GM12878 (cell line): Measurements from ENCODE around the gene LARGE1. TPM values are rescaled to one million over a fixed set of nuclear protein-coding genes. Genes with fewer than 3 reads are reported as not detected.

Experiments used
- ATAC-seq: fragments of 200-7000 bp; cut with Tn5 transposase; 3 replicates; pipeline ENCODE4 v1.9.1; 2020; ENCODE audit warnings: mild to moderate bottlenecking, moderate library complexity
- BruUV-seq: library from RNA; stranded (reverse); fragments of 400-500 nt; replicated peaks from 2 replicates; lab custom pipeline; 2021; lab: Mats Ljungman, UMichigan
- CTCF ChIA-PET: fragments of 300-600 bp; sonication (Branson Sonifier 250); formaldehyde crosslinking; extraction: SDS; loops from one replicate; lab custom pipeline; 2021; ENCODE audit warnings: inconsistent platforms; lab: Yijun Ruan, JAX
- POLR2A ChIA-PET: fragments of 350-600 bp; formaldehyde crosslinking; extraction: SDS; loops from one replicate; lab custom pipeline; 2021; ENCODE audit warnings: inconsistent platforms; lab: Charles Lee
- RAD21 ChIA-PET: fragments of 300-600 bp; sonication (Branson Sonifier 250); formaldehyde crosslinking; loops from one replicate; lab custom pipeline; 2023; ENCODE audit warnings: antibody characterized with exemption; ENCODE audit not compliant: unreplicated experiment; lab: Charles Lee
- SMC1A ChIA-PET: fragments of 300-600 bp; sonication (Branson Sonifier 250); formaldehyde crosslinking; loops from one replicate; lab custom pipeline; 2023; ENCODE audit not compliant: unreplicated experiment, uncharacterized antibody; lab: Charles Lee
- DNase-seq: peaks from one replicate; pipeline ENCODE4 v3.0.0-alpha.2; 2011; ENCODE audit warnings: low read depth, low spot score
- FAIRE-seq: peaks from 3 replicates; lab custom pipeline; 2011; peaks lifted over from hg19 to GRCh38; lab: Jason Lieb, UNC
- H2AFZ ChIP-seq: 2 replicates; pipeline ENCODE4 v1.6.0; 2011; ENCODE audit warnings: low read depth, low read length, control low read depth; ENCODE audit not compliant: control insufficient read depth
- H3K27ac ChIP-seq: 2 replicates; pipeline ENCODE4 v1.5.1; 2011; ENCODE audit warnings: control low read depth; ENCODE audit not compliant: control insufficient read depth, insufficient read depth
- H3K27me3 ChIP-seq, 2 experiments: replicated peaks in 1 of 2; 2 replicates each; pipeline versions ENCODE4 v1.6.0 to v1.6.1; 2011; ENCODE audit warnings: low read length in 1 of 2; ENCODE audit not compliant: control insufficient read depth in 2 of 2, insufficient read depth in 2 of 2
- H3K36me3 ChIP-seq, 2 experiments: 2 replicates each; pipeline ENCODE4 v1.5.1; 2011; ENCODE audit warnings: low read length in 1 of 2; ENCODE audit not compliant: control insufficient read depth in 2 of 2, insufficient read depth in 2 of 2
- H3K4me1 ChIP-seq: 2 replicates; pipeline ENCODE4 v1.6.1; 2011; ENCODE audit warnings: mild to moderate bottlenecking, low read length, moderate library complexity, mixed read lengths; ENCODE audit not compliant: control insufficient read depth, insufficient read depth
- H3K4me2 ChIP-seq: 2 replicates; pipeline ENCODE4 v1.6.0; 2011; ENCODE audit warnings: control low read depth; ENCODE audit not compliant: control insufficient read depth, insufficient read depth
- H3K4me3 ChIP-seq: fragments of 200-600 bp; sonication (generic); 2 replicates; pipeline ENCODE4 v1.5.1; 2016
- H3K79me2 ChIP-seq: 2 replicates; pipeline ENCODE4 v1.6.0; 2011; ENCODE audit warnings: low read length; ENCODE audit not compliant: control insufficient read depth, insufficient read depth
- H3K9ac ChIP-seq: 2 replicates; pipeline ENCODE4 v1.8.0; 2011; ENCODE audit warnings: low read length, control low read depth, mixed read lengths; ENCODE audit not compliant: control insufficient read depth, insufficient read depth
- H3K9me3 ChIP-seq: replicated peaks from 3 replicates; pipeline ENCODE4 v1.5.1; 2011; ENCODE audit warnings: mild to moderate bottlenecking, low read length; ENCODE audit not compliant: control insufficient read depth, insufficient read depth
- H4K20me1 ChIP-seq: 2 replicates; pipeline ENCODE4 v1.6.0; 2011; ENCODE audit not compliant: control insufficient read depth, insufficient read depth
- BMI1 ChIP-seq: fragments of 450-650 bp; IDR thresholded peaks from 2 replicates; pipeline ENCODE4 v1.6.1; 2016; ENCODE audit warnings: mild to moderate bottlenecking, moderate library complexity, borderline replicate concordance
- GABPA ChIP-seq: IDR thresholded peaks from 2 replicates; pipeline ENCODE4 v1.6.1; 2014; ENCODE audit warnings: antibody characterized with exemption, low read depth, mild to moderate bottlenecking, inconsistent platforms
- HCFC1 ChIP-seq: fragments of 150-350 bp; IDR thresholded peaks from 2 replicates; pipeline ENCODE4 v1.6.1; 2014; ENCODE audit warnings: low read length
- MEF2B ChIP-seq: fragments of 450-650 bp; IDR thresholded peaks from 2 replicates; pipeline ENCODE4 v1.6.1; 2018; ENCODE audit warnings: mild to moderate bottlenecking, moderate library complexity; ENCODE audit not compliant: partially characterized antibody, poor library complexity, severe bottlenecking
- MTA3 ChIP-seq: IDR thresholded peaks from 2 replicates; pipeline ENCODE4 v1.6.1; 2012; ENCODE audit warnings: low read length, inconsistent platforms, borderline replicate concordance
- SREBF2 ChIP-seq: IDR thresholded peaks from 2 replicates; pipeline ENCODE4 v1.6.1; 2012; ENCODE audit warnings: mild to moderate bottlenecking, low read length
- ZNF622 ChIP-seq: fragments of 450-650 bp; IDR thresholded peaks from 2 replicates; pipeline ENCODE4 v1.6.1; 2017; ENCODE audit warnings: mild to moderate bottlenecking, inconsistent platforms
- WGBS: methylation state at CpG from one replicate; pipeline ENCODE4 v1.1.6; 2016; ENCODE audit warnings: low lambda C conversion rate; ENCODE audit not compliant: insufficient replicate concordance, insufficient coverage; ENCODE audit errors: missing lambda C conversion rate; 5-methylcytosine and 5-hydroxymethylcytosine counted together
- in situ Hi-C: fragments of 300-500 bp; cut with MboI; formaldehyde crosslinking; loops from 9 replicates; pipeline ENCODE4 v1.14.3; 2018; ENCODE audit warnings: mixed read lengths
- intact Hi-C: fragments of 100-400 bp; cut with micrococcal nuclease; formaldehyde crosslinking; loops from one replicate; pipeline ENCODE4 v1.14.2; 2022; ENCODE audit not compliant: unreplicated experiment
- polyA plus RNA-seq, 11 experiments: library from polyadenylated mRNA; depleted of rRNA in 4 of 11; unstranded in 6 of 11; stranded (reverse) in 5 of 11; fragments of >200 nt; fragmentation: Nextera tagmentation in 4 of 11; fragmentation: Illumina TruSeq in 1 of 11; extraction: Ambion mirVana in 4 of 11; extraction: Trizol in 1 of 11; gene quantifications; 1 replicate in 1 of 11; 2 replicates in 10 of 11; pipeline versions ENCODE4 v1.2.1 to v1.2.3, GENCODE V29; 2011 to 2016; ENCODE audit warnings: inconsistent platforms in 2 of 11, missing spikeins in 2 of 11, low read depth in 1 of 11
- total RNA-seq, 4 experiments: library from RNA; depleted of rRNA in 3 of 4; stranded (reverse); fragments of >200 nt in 3 of 4; fragmentation: Illumina TruSeq in 1 of 4; extraction: Trizol in 1 of 4; gene quantifications; 2 replicates each; pipeline versions ENCODE4 v1.2.1 to v1.2.3, GENCODE V29; 2013 to 2021
- TF ChIP-seq, protein P1 (sequence below): IDR thresholded peaks from 2 replicates; pipeline ENCODE4 v1.6.1; 2012; ENCODE audit warnings: improper control_type of control experiment, low read depth, low read length; ENCODE audit not compliant: insufficient replicate concordance

Gene LARGE1
- total and polyA plus RNA-seq, 10 of the 15 experiments (the other 5 are each of a cell fraction or from before 2014, with no cell fraction given) = 3.2 to 41.4 (median 17.3) TPM

DNA sequence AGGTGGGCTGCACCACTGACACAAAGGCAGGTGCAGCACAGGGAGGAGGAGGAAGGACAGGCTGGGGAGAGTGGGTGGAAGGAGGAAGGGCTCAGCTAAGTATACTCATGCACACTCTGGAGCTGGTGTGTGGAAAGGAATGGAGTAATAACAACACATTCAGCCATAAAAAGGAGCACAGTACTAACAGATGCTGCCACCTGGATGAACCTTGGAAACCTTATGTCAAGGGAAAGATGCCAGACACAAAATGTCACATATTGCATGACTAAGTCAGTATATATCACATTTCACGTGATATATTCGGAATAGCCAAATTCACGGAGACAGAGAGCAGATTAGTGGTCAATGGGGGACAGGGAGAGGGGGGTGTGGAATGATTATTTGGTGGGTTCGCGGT lies 472.5 kb downstream of the LARGE1 start:
- Histone ChIP-seq H3K4me2 (no peak overlapping the region), H3K27me3 (no peaks in the 10 kb centered on the region), H3K27ac (no peak overlapping the region), H2AFZ (no peak overlapping the region), H3K9me3 (no peaks in the 10 kb centered on the region), H3K4me1 (no peaks in the 10 kb centered on the region; the same call in 1 of the 2 replicates), H3K4me3 (no peak overlapping the region), H3K79me2 (no peaks in the 10 kb centered on the region), H3K36me3 (no peaks in the 10 kb centered on the region), H4K20me1 (no peaks in the 10 kb centered on the region), H3K9ac (no peak overlapping the region)
- RAD21 ChIA-PET = no interaction called here
- ATAC-seq = peak; percentile 26; the same call in 2 of the 3 replicates
- SMC1A ChIA-PET = interaction anchor here (0.8 to 1.7 kb wide), 3 partner anchors 9 to 378 kb away, joined by 3 to 4 read pairs (median 3); no protein-coding TSS in a partner anchor
- POLR2A ChIA-PET = no interaction called here
- TF ChIP-seq SREBF2 (no peak), HCFC1 (no peak), MEF2B (peak; percentile 10), MTA3 (no peak), BMI1 (no peak), ZNF622 (no peak), GABPA (no peak)
- TF ChIP-seq, protein P1, sequence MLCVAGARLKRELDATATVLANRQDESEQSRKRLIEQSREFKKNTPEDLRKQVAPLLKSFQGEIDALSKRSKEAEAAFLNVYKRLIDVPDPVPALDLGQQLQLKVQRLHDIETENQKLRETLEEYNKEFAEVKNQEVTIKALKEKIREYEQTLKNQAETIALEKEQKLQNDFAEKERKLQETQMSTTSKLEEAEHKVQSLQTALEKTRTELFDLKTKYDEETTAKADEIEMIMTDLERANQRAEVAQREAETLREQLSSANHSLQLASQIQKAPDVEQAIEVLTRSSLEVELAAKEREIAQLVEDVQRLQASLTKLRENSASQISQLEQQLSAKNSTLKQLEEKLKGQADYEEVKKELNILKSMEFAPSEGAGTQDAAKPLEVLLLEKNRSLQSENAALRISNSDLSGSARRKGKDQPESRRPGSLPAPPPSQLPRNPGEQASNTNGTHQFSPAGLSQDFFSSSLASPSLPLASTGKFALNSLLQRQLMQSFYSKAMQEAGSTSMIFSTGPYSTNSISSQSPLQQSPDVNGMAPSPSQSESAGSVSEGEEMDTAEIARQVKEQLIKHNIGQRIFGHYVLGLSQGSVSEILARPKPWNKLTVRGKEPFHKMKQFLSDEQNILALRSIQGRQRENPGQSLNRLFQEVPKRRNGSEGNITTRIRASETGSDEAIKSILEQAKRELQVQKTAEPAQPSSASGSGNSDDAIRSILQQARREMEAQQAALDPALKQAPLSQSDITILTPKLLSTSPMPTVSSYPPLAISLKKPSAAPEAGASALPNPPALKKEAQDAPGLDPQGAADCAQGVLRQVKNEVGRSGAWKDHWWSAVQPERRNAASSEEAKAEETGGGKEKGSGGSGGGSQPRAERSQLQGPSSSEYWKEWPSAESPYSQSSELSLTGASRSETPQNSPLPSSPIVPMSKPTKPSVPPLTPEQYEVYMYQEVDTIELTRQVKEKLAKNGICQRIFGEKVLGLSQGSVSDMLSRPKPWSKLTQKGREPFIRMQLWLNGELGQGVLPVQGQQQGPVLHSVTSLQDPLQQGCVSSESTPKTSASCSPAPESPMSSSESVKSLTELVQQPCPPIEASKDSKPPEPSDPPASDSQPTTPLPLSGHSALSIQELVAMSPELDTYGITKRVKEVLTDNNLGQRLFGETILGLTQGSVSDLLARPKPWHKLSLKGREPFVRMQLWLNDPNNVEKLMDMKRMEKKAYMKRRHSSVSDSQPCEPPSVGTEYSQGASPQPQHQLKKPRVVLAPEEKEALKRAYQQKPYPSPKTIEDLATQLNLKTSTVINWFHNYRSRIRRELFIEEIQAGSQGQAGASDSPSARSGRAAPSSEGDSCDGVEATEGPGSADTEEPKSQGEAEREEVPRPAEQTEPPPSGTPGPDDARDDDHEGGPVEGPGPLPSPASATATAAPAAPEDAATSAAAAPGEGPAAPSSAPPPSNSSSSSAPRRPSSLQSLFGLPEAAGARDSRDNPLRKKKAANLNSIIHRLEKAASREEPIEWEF = no peak
- no TSS peak for BruUV-seq
- in situ Hi-C loops (no loop called here), intact Hi-C loops (no loop called here)
- DNase-seq = no peak
- CTCF ChIA-PET = no interaction called here
- 92% methylated on average over 5 of the region's 5 CpGs for WGBS
- FAIRE-seq = no peak
